GM19099 (cell line): Measurements from ENCODE around the gene SBNO2.

ENCODE experiments used
- POLR2A ChIP-seq: IDR thresholded peaks from 3 replicates; pipeline ENCODE4 v1.6.1; 2011; ENCODE audit warnings: low read depth; ENCODE audit not compliant: insufficient read length; ENCODE audit errors: extremely low read depth

The SBNO2 gene

DNA sequence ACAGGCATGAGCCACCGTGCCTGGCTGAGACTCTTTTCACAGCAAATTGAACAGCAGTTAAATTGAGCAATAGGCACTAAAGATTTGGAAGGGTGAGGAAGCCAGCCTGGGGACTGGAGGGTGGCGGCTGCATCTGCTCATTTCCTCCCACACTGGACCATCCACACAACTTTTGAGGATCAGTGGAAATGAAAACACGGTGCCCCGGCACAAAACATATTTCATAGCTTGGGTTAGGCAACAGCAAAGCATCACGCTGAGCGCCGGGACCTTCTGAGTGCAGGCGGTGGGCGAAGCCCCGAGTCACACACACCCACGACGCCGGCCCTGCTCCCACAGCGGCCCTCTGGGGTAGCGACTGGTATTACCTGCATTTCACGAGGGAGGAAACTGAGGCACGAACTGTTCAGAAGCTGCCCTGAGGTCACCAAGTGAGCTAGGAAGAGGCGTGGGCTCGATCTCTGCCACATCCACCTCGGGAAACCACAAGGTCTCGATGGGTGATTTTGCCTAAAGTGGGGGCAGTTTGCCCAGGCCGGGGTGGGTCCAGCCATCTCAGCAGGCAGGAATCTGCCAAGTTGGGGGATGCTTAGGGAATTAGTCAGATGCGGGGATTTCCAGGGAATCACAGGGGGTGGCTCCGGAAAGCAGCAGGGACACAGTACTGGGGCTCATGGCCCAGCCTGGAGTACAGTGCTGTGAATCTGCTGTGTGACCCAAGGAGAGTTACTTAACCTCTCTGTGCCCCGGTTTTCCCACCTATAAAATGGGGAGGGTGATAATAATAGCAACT lies 3.5 kb upstream of the SBNO2 start:
- no peak for TF ChIP-seq POLR2A

DNA sequence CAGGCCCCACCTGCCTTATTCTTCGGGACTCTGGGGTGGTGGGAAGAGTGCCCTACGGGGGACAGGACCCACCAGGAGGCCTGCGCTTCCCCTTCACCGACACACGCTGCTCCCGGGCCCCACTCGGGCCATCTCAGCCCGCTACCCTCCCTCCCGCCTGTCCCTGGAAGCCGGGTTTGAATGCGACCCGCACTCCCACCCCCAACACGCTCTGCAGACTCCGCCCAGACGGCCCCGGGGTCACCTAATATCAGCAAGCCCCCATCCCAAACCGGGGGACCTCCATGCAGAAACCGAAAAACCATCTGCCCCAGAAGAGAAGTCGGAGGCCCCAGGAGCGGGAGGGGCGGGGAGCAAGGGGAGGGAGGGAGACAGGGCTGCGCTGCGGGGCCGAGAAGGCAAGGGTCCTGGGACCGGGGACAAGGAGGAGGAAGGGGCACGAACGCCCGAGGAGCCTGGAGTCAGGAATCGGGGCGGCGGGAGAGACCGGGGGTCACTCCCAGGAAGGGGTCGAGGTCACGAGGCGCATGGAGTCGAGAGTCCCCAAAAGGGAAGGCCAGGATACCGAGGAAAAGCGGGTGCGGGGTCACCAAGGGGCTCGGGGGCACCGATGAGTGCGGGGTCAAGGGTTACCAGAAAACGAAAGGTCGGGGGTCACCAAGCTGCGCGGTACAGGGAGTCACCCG lies 766 bp downstream of the SBNO2 start:
- no peak for TF ChIP-seq POLR2A

DNA sequence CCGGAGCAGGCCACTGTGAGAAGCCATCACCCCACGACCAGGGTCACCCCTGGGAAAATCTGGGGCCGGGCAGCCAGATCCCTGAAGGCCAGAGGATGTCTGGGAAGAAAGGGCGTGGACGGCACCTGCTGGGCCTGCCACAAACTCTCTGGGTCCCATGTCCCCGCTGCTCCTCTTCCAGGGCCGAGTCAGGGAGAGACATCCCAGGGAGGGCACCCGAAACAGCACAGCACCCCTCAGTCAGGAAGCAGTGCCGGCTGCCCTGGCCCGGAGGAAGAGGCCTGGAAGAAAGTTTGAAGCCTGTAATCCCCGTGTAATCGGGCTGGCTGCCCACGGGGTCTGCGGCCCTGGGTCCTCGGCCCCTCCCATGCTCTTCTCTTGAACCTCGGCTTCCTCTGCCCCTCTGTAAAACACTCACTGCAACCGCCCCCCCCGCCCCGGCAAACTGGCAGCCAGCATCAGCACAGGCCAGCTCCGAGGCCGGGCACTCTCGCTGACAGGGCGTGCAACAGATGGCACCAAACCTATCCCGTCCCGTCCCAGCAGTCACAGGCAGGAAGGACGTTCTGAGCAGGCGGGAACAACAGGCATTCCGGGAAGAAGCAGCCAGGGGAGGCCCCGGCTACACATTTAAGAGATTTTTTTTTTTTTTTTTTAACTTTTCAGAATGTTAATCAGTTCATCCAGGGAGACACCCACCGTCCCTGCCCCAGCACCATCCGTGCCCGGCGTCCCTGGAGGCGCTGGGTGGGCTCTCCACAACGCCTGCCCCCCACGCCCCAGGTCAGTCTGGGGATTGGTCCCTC lies 1.5 kb downstream of the SBNO2 start:
- TF ChIP-seq POLR2A = no peak

DNA sequence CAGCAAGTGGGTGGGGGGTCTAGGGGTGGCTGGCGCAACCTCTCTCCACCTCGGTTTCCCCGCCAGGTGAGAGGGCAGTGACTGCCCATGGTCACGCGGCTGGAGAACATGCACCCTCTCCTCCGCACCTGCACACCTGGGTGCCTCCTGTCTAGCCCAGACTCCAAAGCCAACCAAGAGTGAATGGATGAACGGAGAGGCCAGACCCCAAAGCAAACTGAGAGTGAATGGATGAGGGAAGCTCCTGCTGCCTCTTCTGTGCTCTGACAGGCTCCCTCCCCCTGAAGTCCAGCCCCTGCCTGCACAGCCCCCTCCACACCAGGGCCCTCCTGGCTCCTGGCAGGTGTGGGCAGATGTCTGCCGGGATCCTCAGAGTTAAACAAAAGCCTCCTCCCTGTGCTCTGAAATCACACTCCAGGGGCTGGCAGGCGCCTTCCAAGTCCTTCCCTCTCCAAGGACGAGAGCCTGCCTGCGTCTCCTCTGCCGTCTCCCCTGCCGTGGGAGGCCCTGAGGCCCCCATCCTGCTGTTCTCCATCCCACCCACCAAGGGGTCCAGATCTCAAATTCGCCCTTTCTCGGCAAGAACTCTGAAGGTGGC lies 2.2 kb downstream of the SBNO2 start:
- TF ChIP-seq POLR2A = no peak

DNA sequence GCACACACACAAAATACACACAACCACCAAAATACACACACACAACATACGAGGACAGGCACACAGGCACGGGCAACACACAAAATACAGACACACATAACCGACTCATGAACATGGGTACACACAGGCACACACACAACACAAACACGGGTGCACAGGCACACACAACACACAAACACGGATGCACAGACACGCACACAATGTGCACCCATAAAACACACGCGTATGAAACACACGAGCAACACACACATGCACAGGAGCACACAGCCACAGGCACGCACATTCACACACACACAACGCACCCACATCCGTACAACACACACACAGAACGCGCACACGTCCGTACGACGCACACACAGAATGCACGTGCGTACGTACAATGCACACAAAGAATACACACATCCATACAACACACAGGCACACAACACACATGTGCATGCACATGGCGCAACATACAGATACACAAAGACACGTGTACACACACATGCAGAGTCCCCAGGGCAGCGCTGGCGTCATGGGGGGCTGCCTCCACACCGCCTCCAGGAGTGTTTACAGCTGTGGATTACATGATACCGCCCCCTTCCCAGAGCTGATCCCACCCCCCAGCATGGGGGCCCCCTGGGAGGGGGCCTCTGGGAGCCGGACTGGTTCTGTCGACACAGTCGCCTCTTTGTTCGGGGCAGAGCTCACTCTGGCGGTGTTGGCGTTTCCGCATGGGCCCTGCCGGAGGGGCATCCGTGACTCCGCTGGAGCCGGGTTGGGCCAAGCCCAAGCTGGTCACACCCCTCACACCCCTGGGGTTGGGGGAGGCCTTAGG lies 2.9 kb downstream of the SBNO2 start:
- TF ChIP-seq POLR2A = no peak

DNA sequence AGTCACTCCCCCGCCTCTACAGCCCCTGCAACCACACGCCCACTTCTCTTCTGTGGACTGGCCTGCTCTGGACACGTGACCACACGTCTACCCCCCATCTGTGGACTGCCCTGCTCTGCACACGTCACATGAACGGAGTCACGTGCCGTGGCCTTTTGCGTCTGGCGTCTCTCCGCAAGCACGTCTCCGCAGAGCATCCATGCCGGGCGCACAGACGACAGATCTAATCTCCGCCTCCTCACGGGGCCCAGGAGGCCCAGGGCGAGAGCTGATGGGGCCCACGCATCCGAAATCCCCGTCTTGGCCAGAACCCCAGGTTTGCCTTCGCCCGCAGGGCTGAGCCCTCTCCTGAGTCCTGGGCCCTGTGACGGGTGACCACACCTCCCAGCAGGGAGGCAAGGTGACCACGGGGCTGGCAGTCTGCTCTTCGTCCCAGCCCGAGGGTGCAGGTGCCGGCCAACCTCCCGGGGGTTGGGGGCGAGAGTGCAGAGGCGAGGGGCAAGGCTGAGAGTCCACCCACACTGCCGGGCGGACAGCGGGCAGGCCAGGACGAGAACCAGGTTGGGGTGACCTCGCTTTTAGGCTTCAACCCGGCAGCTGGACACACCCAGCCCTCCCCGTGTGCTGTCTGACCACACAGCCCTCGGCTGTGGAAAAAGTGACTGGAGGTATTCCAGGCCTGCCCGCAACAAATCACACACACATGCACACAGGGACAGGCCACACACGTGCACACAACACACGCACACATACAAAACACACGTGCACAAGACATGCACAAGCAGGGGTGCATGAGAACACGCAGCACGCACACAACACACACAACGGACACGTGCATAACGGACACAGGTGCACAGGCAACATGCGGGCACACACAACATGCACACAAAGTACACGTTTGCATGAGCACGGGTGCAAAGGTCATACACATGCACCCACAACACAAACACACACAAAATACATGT lies 3.9 kb downstream of the SBNO2 start:
- TF ChIP-seq POLR2A = no peak

DNA sequence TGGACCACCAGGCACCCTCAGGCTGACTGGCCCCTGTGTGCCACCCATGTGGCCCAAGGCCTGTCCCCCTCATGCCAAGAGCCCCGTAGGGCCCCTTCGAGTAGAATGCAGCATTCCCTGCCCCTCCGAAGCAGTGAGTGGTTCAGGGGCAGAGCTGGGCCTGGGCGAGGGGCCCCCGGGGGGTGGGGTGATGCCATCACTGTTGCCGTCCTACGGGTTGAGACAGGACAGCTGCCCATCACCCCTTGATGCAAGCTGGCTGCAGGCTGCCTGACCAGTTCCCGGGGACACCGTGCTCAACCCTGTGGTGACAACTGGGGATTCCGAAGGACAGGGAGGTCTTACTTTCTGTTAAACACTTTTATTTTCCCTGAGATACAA lies 4.7 kb downstream of the SBNO2 start:
- no peak for TF ChIP-seq POLR2A

DNA sequence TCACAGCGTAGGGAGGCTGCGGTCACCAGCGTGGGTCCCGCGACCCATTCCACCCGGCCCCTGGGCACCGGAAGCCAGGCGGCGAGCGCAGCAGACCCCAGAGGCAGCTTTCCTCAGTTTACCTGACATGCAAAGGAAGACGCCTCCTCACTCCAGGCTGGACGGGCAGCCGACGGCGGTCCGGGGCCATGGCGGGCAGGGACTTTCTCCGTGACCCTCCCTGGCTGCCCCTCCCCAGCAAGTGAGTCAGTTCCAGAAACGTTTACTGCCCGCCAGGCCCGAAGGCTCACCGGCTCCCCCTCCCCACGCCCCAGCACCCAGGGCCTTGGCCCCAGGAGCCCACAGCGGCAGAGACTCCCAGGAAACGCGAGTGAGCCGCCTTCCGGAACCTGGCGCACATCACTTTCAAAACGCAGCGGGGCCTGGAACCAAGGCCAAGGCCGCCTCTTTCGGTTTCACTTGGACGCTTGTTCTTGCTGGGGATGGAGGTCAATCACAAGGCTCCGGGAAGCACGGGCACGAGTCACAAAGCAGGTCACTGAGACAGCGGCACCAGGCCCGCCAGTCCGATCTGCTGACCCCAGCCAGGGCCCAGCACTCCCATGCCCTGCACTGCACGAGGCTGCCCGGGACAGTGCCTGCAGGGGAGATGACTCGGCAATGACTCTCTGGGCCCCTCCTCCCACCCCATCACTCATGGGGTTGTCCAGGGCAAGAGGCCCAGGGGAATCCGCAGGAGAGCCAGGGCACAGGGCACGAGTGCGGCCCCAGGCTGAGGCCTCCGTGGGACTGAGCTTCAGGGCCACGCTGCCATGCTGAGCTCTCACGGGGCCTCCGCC lies 5.3 kb downstream of the SBNO2 start:
- TF ChIP-seq POLR2A = no peak

DNA sequence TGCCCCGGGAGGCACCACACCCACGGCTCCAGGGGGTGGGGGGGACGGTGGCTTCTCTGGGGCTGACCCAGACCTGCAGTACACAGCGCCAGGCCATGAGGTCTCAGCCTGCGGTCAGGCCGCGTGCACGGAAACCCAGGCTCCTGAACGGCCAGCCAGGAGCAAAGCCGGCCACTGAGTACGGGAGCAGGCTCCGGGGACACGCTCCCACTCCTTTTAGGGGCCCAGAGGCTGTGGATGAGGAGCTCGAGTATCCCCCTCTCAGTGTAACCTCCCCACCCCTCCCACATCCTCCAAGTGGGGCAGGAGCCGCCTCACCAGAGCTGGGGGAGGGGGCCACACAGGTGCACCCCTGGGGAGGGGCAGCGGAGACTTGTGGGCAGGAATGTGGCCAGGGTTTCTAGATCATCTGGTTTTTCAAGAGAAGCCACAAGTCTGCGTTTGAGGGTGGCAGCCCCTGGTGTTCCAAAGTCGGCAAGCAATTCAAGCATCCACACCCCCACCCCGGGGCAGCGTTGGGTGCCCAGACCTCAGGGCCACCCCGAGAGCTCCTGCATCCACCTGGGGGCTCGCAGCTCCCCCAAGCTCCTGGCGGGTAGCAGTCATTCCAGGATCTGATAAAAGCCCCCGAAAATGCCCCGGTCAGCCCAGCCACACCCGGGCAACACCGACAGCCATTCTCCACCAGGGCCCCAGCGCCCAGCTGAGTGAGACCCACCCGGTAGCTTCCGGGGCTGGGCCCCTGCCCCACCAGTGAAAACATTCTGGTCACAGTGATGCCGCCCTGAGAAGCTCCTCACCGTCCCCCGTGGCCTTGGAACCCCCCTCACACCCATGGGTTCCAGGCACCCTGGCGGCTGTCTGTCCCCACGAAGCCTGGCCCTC lies 6.1 kb downstream of the SBNO2 start:
- TF ChIP-seq POLR2A = no peak

DNA sequence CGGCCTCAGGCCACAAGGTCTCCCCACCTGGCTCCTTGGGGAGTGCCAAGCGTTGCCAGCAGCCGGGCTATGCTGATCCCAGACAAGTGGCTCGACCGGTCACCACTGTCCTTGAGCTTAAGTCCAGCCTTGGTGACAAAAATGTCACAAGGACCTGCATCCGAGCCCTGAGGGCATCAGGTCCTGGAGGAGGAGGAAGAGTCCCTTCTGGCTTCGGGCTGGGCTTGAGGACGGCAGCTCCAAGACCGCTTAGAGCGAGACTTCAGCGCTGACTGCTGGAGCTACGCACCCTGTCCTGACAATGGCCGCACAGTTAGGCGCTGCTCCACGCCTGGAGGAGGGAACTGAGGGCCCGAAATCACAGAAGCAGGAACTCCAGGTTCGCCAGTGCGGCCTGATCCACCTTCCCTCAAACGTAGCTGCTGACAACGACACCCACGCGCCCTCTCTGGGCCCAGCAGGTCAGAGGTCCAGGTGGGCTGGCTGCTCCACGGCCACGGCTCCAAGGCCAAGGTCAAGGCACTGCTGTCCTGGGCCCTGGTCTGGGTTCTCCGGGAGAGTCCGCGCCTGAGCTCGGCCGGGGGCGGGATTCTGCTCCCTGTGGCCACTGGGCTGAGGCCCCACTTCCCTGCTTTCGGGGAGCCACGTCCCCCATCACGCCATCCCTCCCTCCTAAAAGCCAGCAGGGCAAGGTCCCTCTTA lies 7.0 kb downstream of the SBNO2 start:
- no peak for TF ChIP-seq POLR2A
